Measurements from ENCODE around the gene TM7SF2. TPM values are rescaled to one million over a fixed set of nuclear protein-coding genes. Genes with fewer than 3 reads are reported as not detected.

TM7SF2 gene
- total RNA-seq, 1 experiment from 2014 or later: 63.8 TPM

GRCh38 chr11:65103476-65103875, 8.2 kb upstream of the TM7SF2 start:
- ATAC-seq (no peak), DNase-seq (ENCODE audit: low spot score) (no peak)
- Mint-ChIP-seq H3K36me3 (peaks cover 7% of the 10 kb centered on the region; the same call in 1 of the 2 replicates), H3K4me1 (no peaks in the 10 kb centered on the region), H3K27me3 (ENCODE audit: low read depth) (no peaks in the 10 kb centered on the region), H3K4me3 (no peak overlapping the region), H3K27ac (no peak overlapping the region), H3K9me3 (no peaks in the 10 kb centered on the region)
- ChIA-PET POLR2A (interaction anchor here (1.6 kb wide), 1 partner anchor 8 kb away, joined by 3 read pairs; the partner anchor contains the start of gene TM7SF2), CTCF (no interaction called here)
- TF ChIP-seq FOXP1 (CRISPR knock-in tag; IDR thresholded peaks at IDR 0.05; ENCODE audit: borderline replicate concordance) (no peak), FOXJ3 (CRISPR knock-in tag; IDR thresholded peaks at IDR 0.05; ENCODE audit: borderline replicate concordance) (no peak), ATF3 (CRISPR knock-in tag; conservative IDR thresholded peaks at IDR 0.05) (no peak), ZNF232 (CRISPR knock-in tag; IDR thresholded peaks at IDR 0.05) (no peak), PRRX2 (CRISPR knock-in tag; IDR thresholded peaks at IDR 0.05) (no peak), RORB (CRISPR knock-in tag; IDR thresholded peaks at IDR 0.05) (no peak), GABPB1 (CRISPR knock-in tag; IDR thresholded peaks at IDR 0.05) (no peak), SP1 (CRISPR knock-in tag; conservative IDR thresholded peaks at IDR 0.05) (no peak), ZNF396 (CRISPR knock-in tag; IDR thresholded peaks at IDR 0.05; ENCODE audit: borderline replicate concordance) (no peak), NFATC4 (CRISPR knock-in tag; IDR thresholded peaks at IDR 0.05) (no peak), STAT6 (CRISPR knock-in tag; conservative IDR thresholded peaks at IDR 0.05; ENCODE audit: low read depth) (no peak), IRF1 (CRISPR knock-in tag; IDR thresholded peaks at IDR 0.05) (no peak), CBFB (CRISPR knock-in tag; IDR thresholded peaks at IDR 0.05; ENCODE audit: low read depth) (no peak), ZNF671 (CRISPR knock-in tag; IDR thresholded peaks at IDR 0.05) (no peak), ZSCAN18 (CRISPR knock-in tag; IDR thresholded peaks at IDR 0.05) (no peak), ZNF281 (CRISPR knock-in tag; IDR thresholded peaks at IDR 0.05) (no peak), ZNF532 (CRISPR knock-in tag; IDR thresholded peaks at IDR 0.05; ENCODE audit: borderline replicate concordance) (no peak)
